GM23248 (cell line): Measurements from ENCODE around the gene SKAP2.

Experiments
- EZH2 ChIP-seq: fragments of 200-600 bp; sonication (generic); IDR thresholded peaks from 2 replicates; pipeline ENCODE4 v1.6.1; 2018; ENCODE audit warnings: antibody characterized with exemption, mild to moderate bottlenecking; ENCODE audit not compliant: insufficient read depth, poor library complexity, severe bottlenecking
- EZH2phosphoT487 ChIP-seq: fragments of 200-600 bp; sonication (generic); IDR thresholded peaks from 2 replicates; pipeline ENCODE4 v1.6.1; 2018; ENCODE audit warnings: antibody characterized with exemption, moderate library complexity, mild to moderate bottlenecking, low read depth; ENCODE audit not compliant: insufficient read depth

GRCh38 chr7:26729150-26729775, 135.1 kb downstream of the SKAP2 start:
- TF ChIP-seq EZH2 (no peak), EZH2phosphoT487 (no peak)
